Endometrial microvascular endothelial cells (primary cell): ENCODE data around the gene YY1. TPM values are rescaled to one million over a fixed set of nuclear protein-coding genes. Genes with fewer than 3 reads are reported as not detected.

Source experiments
- in situ Hi-C: cut with HindIII; loops from 2 replicates; pipeline ENCODE4 v1.10.0; 2017; ENCODE audit warnings: low sequenced_read_pairs, low pct_unique_long_range_greater_than_20kb; ENCODE audit errors: inconsistent ontology term
- total RNA-seq: library from RNA; depleted of rRNA; stranded (reverse); fragments of >200 nt; gene quantifications from one replicate; pipeline ENCODE4 v1.2.3, GENCODE V29; 2015; ENCODE audit errors: inconsistent ontology term

Gene YY1
- total RNA-seq, 1 donor from 2014 or later = 37.0 TPM

GRCh38 chr14:100239211-100239839 is 381 bp downstream of the YY1 start:
- in situ Hi-C loops = no loop called here

GRCh38 chr14:100239840-100240667 is 1.1 kb downstream of the YY1 start:
- in situ Hi-C loops = no loop called here

GRCh38 chr14:100240668-100241032 is 1.7 kb downstream of the YY1 start:
- in situ Hi-C loops = no loop called here

DNA sequence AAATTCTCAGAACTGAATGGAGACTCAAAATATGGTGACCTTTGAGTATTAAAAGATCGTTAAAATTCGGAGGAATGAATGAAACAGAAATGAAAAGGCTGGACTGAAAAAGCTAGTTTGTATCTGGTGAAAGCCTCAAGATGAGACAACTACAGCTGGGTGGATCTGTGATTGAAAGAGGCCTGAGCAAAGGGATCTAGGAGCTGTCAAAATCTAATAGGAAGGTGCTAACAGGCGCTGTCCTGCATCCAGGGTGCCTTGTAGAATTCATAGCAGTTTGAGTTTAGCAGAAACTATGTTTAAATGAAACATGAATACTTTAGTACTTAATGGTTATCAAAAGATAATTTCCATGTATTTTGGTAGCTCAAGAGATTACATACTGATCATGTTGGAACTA is 2.3 kb downstream of the YY1 start:
- in situ Hi-C loops = no loop called here

- in situ Hi-C loops = no loop called here
Observed at GRCh38 chr14:100243020-100243419, 4.1 kb downstream of the YY1 start.

DNA sequence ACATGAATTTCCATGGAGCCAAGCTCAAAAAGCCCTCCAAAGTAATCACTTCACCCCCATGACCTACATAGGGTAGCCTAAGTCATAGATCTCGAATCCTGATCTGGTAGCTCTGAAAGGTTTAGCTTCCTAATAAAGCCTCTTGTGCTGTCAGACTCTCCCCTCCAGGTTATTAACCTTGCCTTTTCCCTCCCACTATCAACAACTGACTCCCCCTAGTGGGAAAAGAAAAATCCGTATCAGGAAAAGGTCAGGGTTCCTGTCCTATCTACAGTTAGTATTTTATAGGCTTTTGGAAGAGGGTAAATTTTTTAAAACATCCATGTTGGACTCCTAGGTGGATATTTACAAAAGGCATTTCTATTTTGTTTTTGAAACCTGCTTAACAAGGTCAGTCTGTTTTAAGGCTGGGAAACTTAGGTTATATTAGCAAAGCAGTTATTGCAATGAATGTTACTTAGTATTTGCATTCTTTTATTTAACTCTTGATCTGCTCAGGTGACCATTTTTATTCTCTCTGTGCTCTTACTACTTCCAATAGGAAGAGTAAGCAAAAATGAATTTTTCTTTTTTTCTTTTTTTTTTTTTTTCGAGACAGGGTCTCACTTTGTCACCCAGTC is 8.0 kb downstream of the YY1 start:
- in situ Hi-C loops = no loop called here

- in situ Hi-C loops = no loop called here
Observed at GRCh38 chr14:100250732-100251465, 12.0 kb downstream of the YY1 start.

GRCh38 chr14:100252684-100253083 is 13.7 kb downstream of the YY1 start:
- in situ Hi-C loops = no loop called here

DNA sequence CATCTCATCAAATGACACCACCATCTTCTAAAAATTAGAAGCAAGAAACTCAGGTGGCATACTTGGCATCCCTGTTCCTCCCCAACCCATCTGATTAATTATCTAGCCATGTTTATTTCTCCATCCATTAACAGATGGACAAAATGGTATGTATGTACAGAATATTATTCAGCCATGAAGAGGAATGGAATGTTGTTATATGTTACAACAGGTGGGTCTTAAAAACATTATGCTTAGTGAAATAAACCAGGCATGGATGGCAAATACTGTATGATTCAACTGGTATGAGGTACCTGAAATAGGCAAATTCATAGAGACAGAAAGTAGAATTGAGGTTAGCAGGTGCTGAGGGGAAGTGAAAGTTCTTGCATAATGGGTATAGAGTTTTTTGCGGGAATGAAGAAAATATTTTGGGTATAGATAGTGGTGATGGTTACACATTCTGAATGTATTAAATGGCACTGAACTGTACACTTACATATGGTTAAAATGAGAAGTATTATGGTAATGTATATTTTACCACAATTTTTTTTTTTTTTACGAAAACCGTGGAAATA is 17.5 kb downstream of the YY1 start:
- in situ Hi-C loops = no loop called here

DNA sequence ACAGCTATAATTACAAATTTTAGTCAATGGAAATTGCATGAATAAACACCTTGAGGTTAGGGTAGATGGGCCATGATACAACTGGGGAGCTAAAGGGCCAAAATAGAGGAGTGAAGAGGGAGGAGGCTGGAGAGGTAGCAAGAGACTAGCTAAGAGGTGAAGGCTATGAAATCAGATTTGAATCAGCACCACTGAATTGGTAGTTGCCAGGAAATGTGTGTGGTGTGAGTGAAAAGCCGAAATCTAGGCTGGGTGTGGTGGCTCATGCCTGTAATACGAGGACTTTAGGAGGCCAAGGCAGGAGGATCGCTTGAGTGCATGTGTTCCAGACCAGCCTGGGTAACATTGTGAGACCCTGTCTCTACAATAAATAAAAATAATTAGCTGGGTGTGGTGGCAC is 22.7 kb downstream of the YY1 start:
- in situ Hi-C loops = no loop called here

- in situ Hi-C loops = no loop called here
Observed at GRCh38 chr14:100262545-100262944, 23.6 kb downstream of the YY1 start.

DNA sequence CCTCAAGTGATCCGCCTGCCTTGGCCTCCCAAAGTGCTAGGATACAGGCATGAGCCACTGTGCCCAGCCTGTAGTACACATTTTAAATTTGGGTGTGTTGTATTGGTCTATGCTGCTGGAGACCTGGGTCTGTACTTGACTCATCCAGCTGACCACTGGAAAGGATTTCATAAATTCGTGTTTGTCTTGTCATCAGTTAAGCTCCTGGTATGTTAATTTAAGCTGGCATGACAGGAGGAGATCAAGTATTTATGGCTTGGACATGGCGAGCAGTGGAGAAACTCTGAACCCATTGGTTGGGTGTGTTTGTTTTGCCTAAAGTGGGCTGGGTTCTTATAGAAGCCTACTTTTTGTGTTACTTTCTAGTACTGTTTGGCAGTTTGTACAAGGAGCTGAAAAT is 24.2 kb downstream of the YY1 start:
- in situ Hi-C loops = no loop called here

- in situ Hi-C loops = no loop called here
Observed at GRCh38 chr14:100267990-100268389, 29.0 kb downstream of the YY1 start.

GRCh38 chr14:100268591-100269207 is 29.8 kb downstream of the YY1 start:
- in situ Hi-C loops = no loop called here

DNA sequence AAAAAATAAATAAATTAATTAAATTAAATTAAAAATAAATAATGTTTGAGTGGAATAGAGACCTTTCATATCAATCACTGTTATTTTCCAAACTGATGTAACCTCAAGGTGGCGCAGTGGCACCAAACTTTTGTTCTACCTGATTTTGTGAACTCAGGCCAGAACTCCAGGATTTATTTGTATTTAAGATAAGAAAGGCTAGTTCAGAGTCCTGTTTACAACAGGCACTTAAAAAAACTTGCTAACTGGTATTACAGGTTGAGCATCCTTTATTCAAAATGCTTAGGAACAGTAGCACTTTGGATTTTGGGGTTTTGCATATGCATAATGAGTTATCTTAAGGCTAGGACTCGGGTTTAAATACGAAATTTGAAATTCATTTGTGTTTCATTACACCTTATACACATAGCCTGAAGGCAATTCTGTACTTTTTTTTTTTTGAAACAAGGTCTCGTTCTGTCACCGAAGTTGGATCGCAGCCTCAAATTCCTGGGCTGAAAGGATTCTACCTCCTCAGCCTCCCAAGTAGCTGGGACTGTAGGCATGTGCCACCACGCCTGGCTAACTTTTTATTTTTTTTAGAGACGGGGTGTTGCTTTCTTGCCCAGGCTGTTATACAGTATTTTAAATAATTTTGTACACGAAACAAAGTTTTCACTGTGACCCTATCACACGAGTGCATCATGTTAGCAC is 32.4 kb downstream of the YY1 start:
- in situ Hi-C loops = no loop called here

DNA sequence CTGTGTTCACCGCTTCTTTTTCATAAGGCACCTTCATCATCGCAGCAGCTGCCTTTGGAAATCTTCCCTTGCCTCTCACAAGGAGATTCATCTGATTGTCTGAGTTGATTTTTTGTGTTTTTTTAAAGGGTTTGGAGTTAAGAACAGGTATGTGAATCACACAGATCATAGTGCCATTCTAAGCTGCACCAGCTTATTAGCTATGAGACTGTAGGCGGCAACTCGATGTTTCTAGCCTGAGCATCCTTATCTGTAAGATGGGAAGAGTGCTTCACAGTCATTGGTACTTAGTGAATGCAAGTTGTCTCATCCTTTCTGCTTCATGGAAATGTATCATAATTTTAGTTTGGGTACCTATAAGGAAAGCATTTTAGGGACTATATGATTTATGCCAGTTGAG is 35.3 kb downstream of the YY1 start:
- in situ Hi-C loops = no loop called here

DNA sequence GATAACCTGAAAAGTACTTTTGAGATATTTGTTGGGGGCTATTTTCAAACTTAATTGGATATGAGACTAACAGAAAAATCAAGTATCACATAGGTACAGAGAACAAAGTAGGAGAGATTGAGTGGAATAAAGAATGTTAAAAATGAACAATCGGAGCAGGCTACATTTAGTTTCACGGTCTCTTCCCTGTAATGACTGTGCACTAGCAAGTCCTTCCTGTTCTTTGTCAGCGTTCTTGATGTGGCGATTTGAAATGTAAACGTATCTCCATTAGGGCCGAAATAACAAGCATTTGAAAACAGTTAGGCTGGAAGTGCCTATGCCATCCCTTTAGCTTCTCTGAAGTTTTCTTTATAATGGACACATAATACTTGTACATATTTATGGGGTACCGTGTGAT is 36.3 kb downstream of the YY1 start:
- in situ Hi-C loops = no loop called here

- in situ Hi-C loops = no loop called here
Observed at GRCh38 chr14:100278702-100279101, 39.8 kb downstream of the YY1 start.
